K562 (cell line): ENCODE results near the gene AMBRA1. TPM values are rescaled to one million over a fixed set of nuclear protein-coding genes. Genes with fewer than 3 reads are reported as not detected.

Experiments used
- CBX8 ChIP-seq: fragments of 200-600 bp; sonication (generic); IDR thresholded peaks from 2 replicates; pipeline ENCODE4 v1.6.1; 2012; ENCODE audit warnings: borderline replicate concordance, mixed run types, low read depth, mild to moderate bottlenecking, moderate library complexity, mixed read lengths, low read length, control low read depth, inconsistent platforms; ENCODE audit not compliant: poor library complexity, severe bottlenecking; ENCODE audit errors: extremely low read depth
- CEBPG ChIP-seq, 3 experiments: fragments of 200-800 bp in 1 of 3; sonication (Bioruptor generic) in 1 of 3; sonication (generic) in 1 of 3; formaldehyde crosslinking in 1 of 3; IDR thresholded peaks in 2 of 3; conservative IDR thresholded peaks in 1 of 3; 2 replicates each; pipeline versions ENCODE4 v1.6.1 to v1.8.0; 2016 to 2022; ENCODE audit warnings: missing compliant biosample characterization in 2 of 3, missing genetic modification characterization in 2 of 3, mild to moderate bottlenecking in 1 of 3, missing genetic modification reagents in 1 of 3
- FOXA3 ChIP-seq, 2 experiments: fragments of 450-650 bp in 1 of 2; sonication (generic) in 1 of 2; formaldehyde crosslinking; IDR thresholded peaks in 1 of 2; conservative IDR thresholded peaks in 1 of 2; 2 replicates each; pipeline versions ENCODE4 v1.4.0 to v1.8.0; 2020 to 2022; ENCODE audit warnings: mild to moderate bottlenecking in 2 of 2, missing genetic modification reagents in 1 of 2
- FOXP1 ChIP-seq: sonication (generic); formaldehyde crosslinking; IDR thresholded peaks from 2 replicates; pipeline ENCODE4 v1.8.0; 2022; ENCODE audit warnings: mild to moderate bottlenecking, missing genetic modification reagents
- HDAC1 ChIP-seq, 2 experiments: fragments of 450-650 bp; IDR thresholded peaks; 2 replicates each; pipeline ENCODE4 v1.6.1; 2016 to 2017; ENCODE audit warnings: inconsistent platforms in 1 of 2, mild to moderate bottlenecking in 1 of 2, moderate library complexity in 1 of 2
- HDAC8 ChIP-seq: fragments of 450-650 bp; IDR thresholded peaks from 2 replicates; pipeline ENCODE4 v1.6.1; 2016; ENCODE audit warnings: mild to moderate bottlenecking, missing genetic modification characterization, moderate library complexity, missing compliant biosample characterization
- HINFP ChIP-seq: fragments of 450-650 bp; conservative IDR thresholded peaks from 2 replicates; pipeline ENCODE4 v1.6.1; 2016; ENCODE audit warnings: missing genetic modification characterization, low read depth, mild to moderate bottlenecking, control low read depth, missing compliant biosample characterization
- IRF9 ChIP-seq: fragments of 450-650 bp; IDR thresholded peaks from 2 replicates; pipeline ENCODE4 v1.6.1; 2016; ENCODE audit warnings: missing biosample characterization, missing genetic modification characterization
- ZNF280A ChIP-seq: fragments of 450-650 bp; IDR thresholded peaks from 2 replicates; pipeline ENCODE4 v1.6.1; 2018; ENCODE audit warnings: mild to moderate bottlenecking, low read depth; ENCODE audit not compliant: partially characterized antibody
- polyA plus RNA-seq, 8 experiments: library from polyadenylated mRNA; depleted of rRNA in 4 of 8; stranded (reverse) in 5 of 8; unstranded in 3 of 8; fragments of >200 nt; fragmentation: Nextera tagmentation in 2 of 8; fragmentation: Illumina TruSeq in 1 of 8; extraction: Ambion mirVana in 2 of 8; extraction: Trizol in 1 of 8; gene quantifications; 2 replicates each; pipeline versions ENCODE4 v1.2.1 to v1.2.3, GENCODE V29; 2011 to 2014; ENCODE audit warnings: inconsistent platforms in 1 of 8, missing spikeins in 1 of 8
- total RNA-seq, 7 experiments: library from RNA; depleted of rRNA in 6 of 7; stranded (reverse); fragments of >200 nt in 6 of 7; fragmentation: Illumina TruSeq in 2 of 7; extraction: Trizol in 2 of 7; gene quantifications; 2 replicates each; pipeline versions ENCODE4 v1.2.1 to v1.2.3, GENCODE V29; 2011 to 2021; ENCODE audit warnings: low replicate concordance in 1 of 7

Gene AMBRA1
- total and polyA plus RNA-seq, 9 of the 15 experiments (the other 6 are each of a cell fraction or from before 2014, with no cell fraction given), result 0.15 to 24.5 (median 13.0) TPM

GRCh38 chr11:46356924-46357482 is 236.8 kb downstream of the AMBRA1 start (continued):
- TF ChIP-seq CBX8 (no peak), HDAC1 (IDR thresholded peaks at IDR 0.05) (no peak), ZNF280A (no peak), IRF9 (tag) (peak; percentile 47; the same call in 1 of the 2 replicates), HDAC8 (tag) (no peak), FOXP1 (CRISPR knock-in tag) (0 out of 2 replicates have a peak, but pooled peaks have one; percentile 39), CEBPG (CRISPR knock-in tag; IDR thresholded peaks at IDR 0.05) (peak; percentile 83), CEBPG (tag; conservative IDR thresholded peaks at IDR 0.05 in 1 of 2, IDR thresholded peaks at IDR 0.05 in 1 of 2) (peak; percentile 76 to 90), HINFP (tag) (no peak), FOXA3 (CRISPR knock-in tag; conservative IDR thresholded peaks at IDR 0.05 in 1 of 2, IDR thresholded peaks at IDR 0.05 in 1 of 2) (no peak)
- TF ChIP-seq, all 486 proteins: peak for 8
